ENCODE measurements around the gene MX1.

MX1 gene

GRCh38 chr21:41449613-41450012 lies 23.6 kb downstream of the MX1 start:
- Histone ChIP-seq H3K4me1 (ENCODE audit: control insufficient read depth, low read depth, low read length) (peaks cover 12% of the 10 kb centered on the region), H3K27ac (ENCODE audit: low read length) (no peak overlapping the region), H3K4me3 (ENCODE audit: low read length) (no peak overlapping the region), H3K9ac (ENCODE audit: low read length) (no peak overlapping the region), H3K27me3 (ENCODE audit: control insufficient read depth, insufficient read depth, low read length) (no peaks in the 10 kb centered on the region), H3K9me3 (ENCODE audit: control insufficient read depth, low read depth, low read length) (no peaks in the 10 kb centered on the region), H3K36me3 (ENCODE audit: control insufficient read depth, low read depth, low read length) (no peaks in the 10 kb centered on the region)

DNA sequence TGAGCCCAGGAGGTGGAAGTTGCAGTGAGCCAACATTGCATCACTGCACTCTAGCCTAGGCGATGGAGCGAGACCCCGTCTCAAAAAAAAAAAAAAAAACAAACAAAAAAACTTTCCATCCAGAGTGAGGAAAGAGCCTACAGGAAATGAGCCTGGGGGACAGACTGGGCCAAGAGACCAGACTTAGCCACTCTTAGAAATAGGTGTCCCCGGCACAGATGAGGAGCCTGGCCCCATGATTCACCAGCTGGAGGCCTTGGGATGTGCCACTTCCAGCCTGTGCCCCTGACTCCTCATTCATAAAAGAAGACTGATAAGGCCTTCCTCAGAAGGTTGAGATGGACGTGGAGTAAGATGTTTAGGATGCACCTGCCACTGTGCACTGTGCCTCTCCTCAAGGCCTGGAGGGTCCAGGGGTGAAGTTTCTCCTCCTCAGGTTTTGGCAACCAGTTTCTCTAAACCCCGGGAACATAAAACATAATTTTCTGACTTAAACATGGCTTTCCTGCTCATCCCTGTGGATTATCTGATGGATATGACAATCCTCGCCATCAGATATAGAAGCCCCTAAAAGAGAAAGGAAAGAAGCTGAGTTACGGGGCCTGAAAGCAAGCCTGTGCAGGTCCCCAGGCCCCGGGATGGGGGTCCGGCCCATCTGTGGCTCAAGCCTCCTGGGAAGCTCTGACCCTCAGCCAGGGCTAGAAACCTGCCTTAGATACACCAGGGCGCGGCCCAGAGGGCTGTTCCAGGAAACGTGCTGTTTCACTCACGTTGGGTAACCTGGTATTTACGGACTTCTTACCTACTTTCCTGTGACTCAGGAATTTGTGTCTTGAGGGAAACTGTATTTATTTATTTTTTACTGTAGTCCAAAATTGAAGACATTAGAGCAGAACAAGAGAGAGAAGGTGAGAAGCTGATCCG lies 26.0 kb downstream of the MX1 start:
- Histone ChIP-seq H3K27ac (ENCODE audit: low read length) (no peak overlapping the region), H3K9ac (ENCODE audit: low read length) (no peak overlapping the region), H3K4me1 (ENCODE audit: control insufficient read depth, low read depth, low read length) (peaks cover 12% of the 10 kb centered on the region), H3K4me3 (ENCODE audit: low read length) (no peak overlapping the region), H3K9me3 (ENCODE audit: control insufficient read depth, low read depth, low read length) (no peaks in the 10 kb centered on the region), H3K36me3 (ENCODE audit: control insufficient read depth, low read depth, low read length) (no peaks in the 10 kb centered on the region), H3K27me3 (ENCODE audit: control insufficient read depth, insufficient read depth, low read length) (no peaks in the 10 kb centered on the region)

GRCh38 chr21:41453198-41453597 lies 27.2 kb downstream of the MX1 start:
- peaks cover 12% of the 10 kb centered on the region for H3K4me1 ChIP-seq (ENCODE audit: control insufficient read depth, low read depth, low read length)
- no peaks in the 10 kb centered on the region for H3K36me3 ChIP-seq (ENCODE audit: control insufficient read depth, low read depth, low read length)
- no peak overlapping the region for H3K9ac ChIP-seq (ENCODE audit: low read length)
- H3K27ac ChIP-seq (ENCODE audit: low read length): no peak overlapping the region
- H3K27me3 ChIP-seq (ENCODE audit: control insufficient read depth, insufficient read depth, low read length): no peaks in the 10 kb centered on the region
- no peaks in the 10 kb centered on the region for H3K9me3 ChIP-seq (ENCODE audit: control insufficient read depth, low read depth, low read length)
- no peak overlapping the region for H3K4me3 ChIP-seq (ENCODE audit: low read length)

GRCh38 chr21:41453761-41454160 lies 27.7 kb downstream of the MX1 start:
- no peaks in the 10 kb centered on the region for H3K36me3 ChIP-seq (ENCODE audit: control insufficient read depth, low read depth, low read length)
- H3K27ac ChIP-seq (ENCODE audit: low read length): no peak overlapping the region
- no peaks in the 10 kb centered on the region for H3K9me3 ChIP-seq (ENCODE audit: control insufficient read depth, low read depth, low read length)
- no peak overlapping the region for H3K9ac ChIP-seq (ENCODE audit: low read length)
- H3K4me1 ChIP-seq (ENCODE audit: control insufficient read depth, low read depth, low read length): peaks cover 12% of the 10 kb centered on the region
- no peaks in the 10 kb centered on the region for H3K27me3 ChIP-seq (ENCODE audit: control insufficient read depth, insufficient read depth, low read length)
- H3K4me3 ChIP-seq (ENCODE audit: low read length): no peak overlapping the region

DNA sequence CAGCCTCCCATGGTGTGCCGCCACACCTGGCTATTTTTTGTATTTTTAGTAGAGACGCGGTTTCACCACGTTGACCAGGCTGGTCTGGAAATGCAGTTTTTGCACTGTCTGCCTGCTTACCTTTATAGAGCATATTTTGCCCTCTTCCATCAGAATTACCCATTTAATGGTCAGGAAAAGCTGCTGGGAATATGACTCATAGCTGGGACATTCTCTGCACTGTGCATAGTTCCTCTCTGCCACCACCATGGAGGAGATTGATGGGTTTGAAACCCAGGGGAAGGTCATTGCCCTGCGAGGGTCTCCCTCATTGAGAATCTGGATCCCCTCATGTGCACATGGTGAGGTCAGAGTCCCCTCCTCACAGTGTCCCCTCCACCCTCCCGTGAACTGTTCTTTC lies 32.1 kb downstream of the MX1 start:
- H3K36me3 ChIP-seq (ENCODE audit: control insufficient read depth, low read depth, low read length): no peaks in the 10 kb centered on the region
- H3K9me3 ChIP-seq (ENCODE audit: control insufficient read depth, low read depth, low read length): no peaks in the 10 kb centered on the region
- no peak overlapping the region for H3K9ac ChIP-seq (ENCODE audit: low read length)
- H3K4me1 ChIP-seq (ENCODE audit: control insufficient read depth, low read depth, low read length): peaks cover 16% of the 10 kb centered on the region
- H3K27ac ChIP-seq (ENCODE audit: low read length): no peak overlapping the region
- no peak overlapping the region for H3K4me3 ChIP-seq (ENCODE audit: low read length)
- H3K27me3 ChIP-seq (ENCODE audit: control insufficient read depth, insufficient read depth, low read length): no peaks in the 10 kb centered on the region

DNA sequence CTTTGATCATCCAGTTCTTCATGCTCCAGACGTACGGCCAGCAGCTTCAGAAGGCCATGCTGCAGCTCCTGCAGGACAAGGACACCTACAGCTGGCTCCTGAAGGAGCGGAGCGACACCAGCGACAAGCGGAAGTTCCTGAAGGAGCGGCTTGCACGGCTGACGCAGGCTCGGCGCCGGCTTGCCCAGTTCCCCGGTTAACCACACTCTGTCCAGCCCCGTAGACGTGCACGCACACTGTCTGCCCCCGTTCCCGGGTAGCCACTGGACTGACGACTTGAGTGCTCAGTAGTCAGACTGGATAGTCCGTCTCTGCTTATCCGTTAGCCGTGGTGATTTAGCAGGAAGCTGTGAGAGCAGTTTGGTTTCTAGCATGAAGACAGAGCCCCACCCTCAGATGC lies 32.5 kb downstream of the MX1 start:
- no peak overlapping the region for H3K27ac ChIP-seq (ENCODE audit: low read length)
- H3K9me3 ChIP-seq (ENCODE audit: control insufficient read depth, low read depth, low read length): no peaks in the 10 kb centered on the region
- H3K4me3 ChIP-seq (ENCODE audit: low read length): no peak overlapping the region
- H3K4me1 ChIP-seq (ENCODE audit: control insufficient read depth, low read depth, low read length): peaks cover 14% of the 10 kb centered on the region
- H3K36me3 ChIP-seq (ENCODE audit: control insufficient read depth, low read depth, low read length): no peaks in the 10 kb centered on the region
- no peaks in the 10 kb centered on the region for H3K27me3 ChIP-seq (ENCODE audit: control insufficient read depth, insufficient read depth, low read length)
- H3K9ac ChIP-seq (ENCODE audit: low read length): no peak overlapping the region

DNA sequence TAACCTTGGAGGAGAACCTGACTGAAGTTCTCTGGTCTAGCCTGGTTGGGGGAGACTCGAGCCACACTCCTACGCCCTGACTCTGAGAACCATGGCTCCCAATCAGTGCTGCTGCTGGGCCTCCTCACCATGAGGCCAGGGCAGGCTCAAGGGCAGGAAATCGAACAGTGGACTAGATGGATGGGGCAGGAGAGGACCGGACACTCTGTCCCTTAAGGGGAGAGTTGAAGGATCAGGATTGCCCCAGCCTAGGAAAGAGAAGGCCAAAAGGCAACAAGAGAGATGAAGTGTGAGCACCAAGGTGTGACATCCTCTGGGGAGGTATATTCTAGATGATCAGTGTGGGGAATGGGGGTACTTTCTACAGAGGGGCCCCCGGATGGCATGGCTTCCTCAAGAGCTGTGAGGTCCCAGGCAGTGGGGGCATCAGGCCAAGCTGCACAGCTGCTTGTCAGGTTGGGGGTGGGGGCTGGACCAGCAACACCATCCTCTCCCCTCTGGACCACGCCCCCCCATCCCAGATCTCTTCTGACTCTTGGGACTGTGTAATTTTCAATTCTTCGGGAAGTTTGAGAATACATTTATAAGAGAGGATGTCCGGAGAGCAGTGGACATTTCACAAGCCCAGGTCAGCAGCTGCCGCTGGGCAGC lies 34.0 kb downstream of the MX1 start:
- Histone ChIP-seq H3K27me3 (ENCODE audit: control insufficient read depth, insufficient read depth, low read length) (no peaks in the 10 kb centered on the region), H3K4me1 (ENCODE audit: control insufficient read depth, low read depth, low read length) (peaks cover 4% of the 10 kb centered on the region), H3K9me3 (ENCODE audit: control insufficient read depth, low read depth, low read length) (no peaks in the 10 kb centered on the region), H3K27ac (ENCODE audit: low read length) (no peak overlapping the region), H3K4me3 (ENCODE audit: low read length) (no peak overlapping the region), H3K36me3 (ENCODE audit: control insufficient read depth, low read depth, low read length) (peaks cover 3% of the 10 kb centered on the region), H3K9ac (ENCODE audit: low read length) (no peak overlapping the region)

DNA sequence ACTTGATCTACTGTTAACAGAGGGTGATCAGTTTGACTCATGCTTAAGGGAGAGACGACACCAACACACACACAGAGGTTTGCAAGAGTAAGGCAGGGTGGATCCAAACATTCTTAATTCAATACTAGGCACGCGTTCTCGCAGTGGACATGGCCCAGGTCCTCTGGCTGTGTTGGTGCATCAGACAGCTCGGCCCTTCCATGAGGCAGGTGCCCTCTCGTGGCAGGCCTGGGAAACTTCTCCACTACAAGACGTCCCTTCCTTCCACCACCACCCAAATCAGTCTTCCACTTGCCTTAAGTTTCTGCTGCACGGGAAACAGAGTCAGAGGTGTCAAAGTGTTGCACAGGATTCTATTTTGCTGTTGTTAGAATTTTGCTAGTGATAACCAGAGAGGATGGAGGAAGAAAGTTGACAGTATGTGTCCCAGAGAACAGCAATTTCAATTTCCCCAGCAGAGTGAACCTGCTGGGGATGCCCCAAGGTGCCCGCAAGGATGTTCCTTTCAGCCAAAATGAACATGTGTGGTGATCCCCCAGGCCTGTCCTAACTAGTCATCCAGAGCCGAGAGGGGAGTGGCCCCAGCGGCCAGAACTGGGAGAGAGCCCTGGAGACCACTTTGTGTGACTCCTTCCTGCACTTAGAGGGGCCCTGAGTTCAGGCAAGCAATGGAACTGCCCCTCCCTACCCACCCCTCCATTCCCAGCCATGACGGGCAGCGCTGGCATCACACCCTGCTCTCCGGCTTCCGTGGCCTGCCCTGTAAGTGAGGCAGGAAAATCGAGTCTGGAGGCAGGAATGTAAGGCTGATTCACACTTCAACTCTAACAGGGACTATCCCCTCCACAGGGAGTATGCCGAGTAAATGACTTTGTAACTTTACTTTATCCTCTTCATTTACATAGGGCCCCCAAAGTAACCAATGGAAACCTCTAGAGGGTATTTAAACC lies 34.8 kb downstream of the MX1 start:
- no peaks in the 10 kb centered on the region for H3K9me3 ChIP-seq (ENCODE audit: control insufficient read depth, low read depth, low read length)
- no peak overlapping the region for H3K4me3 ChIP-seq (ENCODE audit: low read length)
- peaks cover 4% of the 10 kb centered on the region for H3K4me1 ChIP-seq (ENCODE audit: control insufficient read depth, low read depth, low read length)
- no peak overlapping the region for H3K9ac ChIP-seq (ENCODE audit: low read length)
- H3K27ac ChIP-seq (ENCODE audit: low read length): no peak overlapping the region
- H3K27me3 ChIP-seq (ENCODE audit: control insufficient read depth, insufficient read depth, low read length): no peaks in the 10 kb centered on the region
- peaks cover 4% of the 10 kb centered on the region for H3K36me3 ChIP-seq (ENCODE audit: control insufficient read depth, low read depth, low read length)

DNA sequence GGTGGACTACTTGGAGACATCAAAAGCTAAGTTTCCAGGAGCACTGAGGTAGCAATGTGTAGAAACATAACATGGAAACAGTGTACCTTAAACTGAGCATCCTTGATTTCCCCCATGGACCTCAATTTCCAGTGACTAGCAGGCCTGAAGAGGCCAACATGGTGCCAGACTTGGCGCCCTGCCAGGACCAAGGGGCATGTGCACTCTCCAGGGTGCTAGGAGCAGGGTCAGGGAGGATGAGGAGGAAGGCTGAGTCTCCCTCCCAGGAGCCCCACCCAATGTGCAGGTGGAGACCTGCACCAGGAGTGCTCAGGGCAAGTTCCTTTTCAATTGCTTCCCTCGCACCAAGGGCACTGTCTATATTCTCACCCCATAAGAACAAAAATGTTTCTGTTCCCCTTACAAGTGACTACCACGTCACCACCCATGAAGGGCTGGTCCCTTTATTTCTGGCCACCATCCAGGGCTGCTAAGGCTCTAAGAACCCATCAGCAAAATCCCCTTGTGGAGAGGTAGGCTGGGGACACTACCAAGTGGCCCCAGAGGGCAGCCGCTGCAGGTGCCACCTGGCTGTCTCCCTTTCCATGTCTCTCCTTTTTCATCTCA lies 39.2 kb downstream of the MX1 start:
- peaks cover 10% of the 10 kb centered on the region for H3K36me3 ChIP-seq (ENCODE audit: control insufficient read depth, low read depth, low read length)
- H3K9me3 ChIP-seq (ENCODE audit: control insufficient read depth, low read depth, low read length): no peaks in the 10 kb centered on the region
- no peak overlapping the region for H3K4me3 ChIP-seq (ENCODE audit: low read length)
- no peaks in the 10 kb centered on the region for H3K27me3 ChIP-seq (ENCODE audit: control insufficient read depth, insufficient read depth, low read length)
- H3K4me1 ChIP-seq (ENCODE audit: control insufficient read depth, low read depth, low read length): peaks cover 9% of the 10 kb centered on the region
- no peak overlapping the region for H3K27ac ChIP-seq (ENCODE audit: low read length)
- H3K9ac ChIP-seq (ENCODE audit: low read length): no peak overlapping the region

DNA sequence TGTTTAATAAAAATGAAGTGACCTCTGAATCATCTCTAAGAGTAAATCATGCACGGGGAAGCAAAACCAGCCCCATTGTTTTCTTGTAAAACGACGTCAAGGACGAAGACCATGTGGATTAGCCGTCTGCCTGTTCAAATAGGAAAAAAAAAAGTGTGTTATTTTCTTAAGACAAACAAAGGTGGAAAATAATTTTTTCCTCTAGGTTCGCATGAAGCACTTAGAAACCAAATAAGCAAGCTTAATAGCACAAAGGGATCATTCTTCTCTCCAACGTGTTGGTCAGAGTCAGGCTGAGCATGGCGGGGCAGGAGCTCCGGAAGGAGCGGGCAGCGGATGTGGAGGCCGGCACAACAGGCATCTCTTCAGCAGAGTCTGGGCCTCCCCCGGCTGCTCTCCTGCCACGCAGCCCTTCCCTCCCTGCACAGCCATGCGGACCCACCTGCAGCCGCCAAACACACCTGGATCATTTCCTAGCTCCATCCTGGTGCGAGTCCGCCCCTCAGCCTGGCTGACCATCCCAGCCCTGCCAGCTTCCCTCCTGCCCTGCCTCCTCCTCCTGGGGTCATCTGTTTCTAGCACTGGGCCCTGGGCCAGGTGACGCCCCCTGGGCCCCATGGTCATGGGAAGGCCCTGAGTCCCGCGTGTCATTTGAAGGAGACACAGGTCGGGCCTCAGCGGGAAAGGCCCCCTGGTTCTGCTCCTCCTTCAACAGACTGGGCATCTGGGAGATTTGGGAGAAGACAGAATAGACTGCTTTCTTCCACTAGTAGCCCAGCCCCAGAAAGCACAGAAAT lies 40.2 kb downstream of the MX1 start:
- Histone ChIP-seq H3K36me3 (ENCODE audit: control insufficient read depth, low read depth, low read length) (peaks cover 10% of the 10 kb centered on the region), H3K4me1 (ENCODE audit: control insufficient read depth, low read depth, low read length) (peaks cover 5% of the 10 kb centered on the region), H3K27ac (ENCODE audit: low read length) (no peak overlapping the region), H3K4me3 (ENCODE audit: low read length) (no peak overlapping the region), H3K9me3 (ENCODE audit: control insufficient read depth, low read depth, low read length) (no peaks in the 10 kb centered on the region), H3K9ac (ENCODE audit: low read length) (no peak overlapping the region), H3K27me3 (ENCODE audit: control insufficient read depth, insufficient read depth, low read length) (no peaks in the 10 kb centered on the region)

All from iPS-18a (cell line).